ENCODE data around the gene CDC42EP3.

DNA sequence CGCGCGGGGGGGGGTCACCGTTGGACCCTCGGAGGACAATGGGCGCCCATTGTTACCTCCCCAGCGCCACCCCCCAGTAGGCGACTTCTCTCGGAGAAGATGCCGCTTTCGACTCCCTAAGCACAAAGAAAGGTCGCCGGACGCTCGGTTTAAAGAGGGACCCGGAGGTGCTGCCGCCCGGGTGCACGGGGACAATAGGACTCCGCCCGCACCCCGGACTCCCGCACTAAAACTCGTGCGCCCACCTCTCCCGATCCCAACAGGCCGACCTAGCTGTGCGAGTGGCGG, 318 bp upstream of the CDC42EP3 start:
- TF ChIP-seq, protein P1, sequence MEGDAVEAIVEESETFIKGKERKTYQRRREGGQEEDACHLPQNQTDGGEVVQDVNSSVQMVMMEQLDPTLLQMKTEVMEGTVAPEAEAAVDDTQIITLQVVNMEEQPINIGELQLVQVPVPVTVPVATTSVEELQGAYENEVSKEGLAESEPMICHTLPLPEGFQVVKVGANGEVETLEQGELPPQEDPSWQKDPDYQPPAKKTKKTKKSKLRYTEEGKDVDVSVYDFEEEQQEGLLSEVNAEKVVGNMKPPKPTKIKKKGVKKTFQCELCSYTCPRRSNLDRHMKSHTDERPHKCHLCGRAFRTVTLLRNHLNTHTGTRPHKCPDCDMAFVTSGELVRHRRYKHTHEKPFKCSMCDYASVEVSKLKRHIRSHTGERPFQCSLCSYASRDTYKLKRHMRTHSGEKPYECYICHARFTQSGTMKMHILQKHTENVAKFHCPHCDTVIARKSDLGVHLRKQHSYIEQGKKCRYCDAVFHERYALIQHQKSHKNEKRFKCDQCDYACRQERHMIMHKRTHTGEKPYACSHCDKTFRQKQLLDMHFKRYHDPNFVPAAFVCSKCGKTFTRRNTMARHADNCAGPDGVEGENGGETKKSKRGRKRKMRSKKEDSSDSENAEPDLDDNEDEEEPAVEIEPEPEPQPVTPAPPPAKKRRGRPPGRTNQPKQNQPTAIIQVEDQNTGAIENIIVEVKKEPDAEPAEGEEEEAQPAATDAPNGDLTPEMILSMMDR (IDR thresholded peaks at IDR 0.05), result no peak
- no peak for TF ChIP-seq POLR2A (IDR thresholded peaks at IDR 0.05)

All from adrenal gland (tissue), 5 donors.